Muscle layer of duodenum (tissue), 2 donors: Measurements from ENCODE around the gene TMEM259.
A peak's percentile ranks its signal among the peaks of the same experiment; 100 is the strongest.

Experiments used
- H3K27ac ChIP-seq: one replicate; pipeline ENCODE4 v1.7.0; 2013; ENCODE audit warnings: mild to moderate bottlenecking, low read length
- H3K27me3 ChIP-seq: one replicate; pipeline ENCODE4 v1.7.0; 2013; ENCODE audit warnings: low read depth, mild to moderate bottlenecking, control low read depth, low read length
- H3K36me3 ChIP-seq, 2 donors: one replicate each; pipeline ENCODE4 v1.7.0; 2013; ENCODE audit warnings: low read length in 2 of 2, control low read depth in 1 of 2, mild to moderate bottlenecking in 1 of 2; ENCODE audit not compliant: insufficient read depth in 2 of 2, control insufficient read depth in 1 of 2
- H3K4me1 ChIP-seq, 2 donors: one replicate each; pipeline ENCODE4 v1.7.0; 2013; ENCODE audit warnings: low read length in 2 of 2, mild to moderate bottlenecking in 2 of 2, control low read depth in 1 of 2, moderate library complexity in 1 of 2; ENCODE audit not compliant: insufficient read depth in 2 of 2, control insufficient read depth in 1 of 2
- H3K4me3 ChIP-seq, 2 donors: one replicate each; pipeline ENCODE4 v1.7.0; 2013; ENCODE audit warnings: low read length in 2 of 2, low read depth in 1 of 2, mild to moderate bottlenecking in 1 of 2
- H3K9me3 ChIP-seq, 2 donors: one replicate each; pipeline ENCODE4 v1.7.0; 2013; ENCODE audit warnings: low read length in 2 of 2, control low read depth in 1 of 2, mild to moderate bottlenecking in 1 of 2; ENCODE audit not compliant: control insufficient read depth in 1 of 2
- donor health status: healthy.

TMEM259 gene

GRCh38 chr19:986083-986482, 34.8 kb downstream of the TMEM259 start:
- peaks cover 0 to 24% of the 10 kb centered on the region in 2 donors for H3K4me1 ChIP-seq
- no peaks in the 10 kb centered on the region for H3K9me3 ChIP-seq
- no peak overlapping the region for H3K4me3 ChIP-seq
- H3K27ac ChIP-seq, result no peak overlapping the region
- H3K36me3 ChIP-seq, result peaks cover 4 to 41% of the 10 kb centered on the region in 2 donors
- H3K27me3 ChIP-seq, result no peaks in the 10 kb centered on the region

DNA sequence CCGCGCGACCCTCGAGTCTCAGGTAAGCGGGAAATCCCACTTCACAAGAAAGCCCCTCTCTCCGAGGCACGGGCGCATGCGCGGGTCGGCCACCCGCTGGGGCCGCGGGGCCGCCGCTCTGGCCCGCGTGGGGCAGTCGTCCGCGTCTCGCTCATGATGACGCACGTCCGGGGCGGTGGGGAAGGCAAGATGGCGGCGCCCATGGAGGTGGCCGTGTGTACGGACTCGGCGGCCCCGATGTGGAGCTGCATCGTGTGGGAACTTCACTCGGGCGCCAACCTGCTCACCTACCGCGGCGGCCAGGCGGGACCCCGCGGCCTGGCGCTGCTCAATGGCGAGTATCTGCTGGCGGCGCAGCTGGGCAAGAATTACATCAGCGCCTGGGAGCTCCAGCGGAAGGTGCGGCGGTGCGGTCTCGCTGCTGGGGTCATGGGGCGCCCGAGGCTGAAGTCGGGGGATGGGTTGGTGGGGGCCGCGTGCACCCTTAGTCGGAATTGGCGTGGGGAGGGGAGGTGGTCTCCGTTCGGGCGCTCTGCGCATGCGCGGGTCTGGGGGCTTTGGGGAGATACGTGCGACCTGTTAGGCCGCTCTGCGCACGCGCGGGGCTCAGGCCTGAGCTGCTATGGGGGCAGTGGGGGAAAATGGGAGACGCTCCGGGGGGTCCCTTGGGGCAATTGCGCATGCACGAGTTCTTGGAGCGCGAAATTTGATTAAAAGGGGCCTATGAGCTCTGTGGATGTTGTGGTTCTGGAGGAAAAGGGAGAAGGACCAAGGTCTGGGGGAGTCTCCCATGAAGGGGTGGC, 36.6 kb downstream of the TMEM259 start, which contains the start of gene WDR18:
TSS of gene WDR18 (plus strand) at position 181 of the 803 bp plus-strand sequence. CDS start at position 190, 9 bp downstream.
- Histone ChIP-seq H3K36me3 (peaks cover 4 to 25% of the 10 kb centered on the region in 2 donors), H3K4me1 (peaks cover 0 to 24% of the 10 kb centered on the region in 2 donors)

DNA sequence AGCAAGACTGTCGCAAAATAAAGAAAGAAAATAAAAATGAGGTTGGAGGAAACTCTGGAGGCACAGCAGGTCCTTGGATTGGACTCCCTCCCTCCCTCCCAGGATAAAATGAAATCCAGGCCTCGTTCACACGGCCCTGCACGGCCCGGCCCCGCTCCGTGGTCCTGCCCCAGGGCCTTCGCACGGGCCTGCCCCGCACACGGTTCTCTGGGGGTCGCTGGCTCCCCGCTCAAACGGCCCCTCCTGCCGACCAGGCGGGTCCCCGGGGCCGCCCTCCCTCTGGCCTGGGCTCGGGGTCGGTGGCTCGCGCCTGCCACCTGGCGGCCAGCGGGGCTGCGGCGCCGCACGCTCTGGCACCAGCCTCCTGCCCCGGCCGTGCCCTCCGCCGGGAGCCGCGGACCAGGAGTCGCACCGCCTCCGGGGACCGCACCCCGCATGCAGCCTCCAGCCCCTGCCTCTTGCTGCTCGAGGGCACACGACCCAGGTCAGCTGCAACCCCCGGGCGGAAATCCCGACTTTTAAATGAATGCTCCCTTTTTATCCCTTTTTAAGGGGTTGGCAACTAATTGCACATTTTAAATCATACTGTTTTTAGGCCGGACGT, 38.3 kb downstream of the TMEM259 start:
- Histone ChIP-seq H3K4me1 (peaks cover 0 to 24% of the 10 kb centered on the region in 2 donors), H3K4me3 (peak overlapping the region in 1 of 2 donors; percentile 47), H3K9me3 (no peaks in the 10 kb centered on the region), H3K27me3 (no peaks in the 10 kb centered on the region), H3K27ac (no peak overlapping the region), H3K36me3 (peaks cover 0 to 19% of the 10 kb centered on the region in 2 donors)

More for the DNA sequence above, 36.6 kb downstream of the TMEM259 start, which contains the start of gene WDR18:
- Histone ChIP-seq H3K9me3 (no peaks in the 10 kb centered on the region), H3K4me3 (peak within 1 kb of the TSS; percentile 76 to 96), H3K27me3 (no peaks in the 10 kb centered on the region), H3K27ac (peak within 1 kb of the TSS; percentile 60)

DNA sequence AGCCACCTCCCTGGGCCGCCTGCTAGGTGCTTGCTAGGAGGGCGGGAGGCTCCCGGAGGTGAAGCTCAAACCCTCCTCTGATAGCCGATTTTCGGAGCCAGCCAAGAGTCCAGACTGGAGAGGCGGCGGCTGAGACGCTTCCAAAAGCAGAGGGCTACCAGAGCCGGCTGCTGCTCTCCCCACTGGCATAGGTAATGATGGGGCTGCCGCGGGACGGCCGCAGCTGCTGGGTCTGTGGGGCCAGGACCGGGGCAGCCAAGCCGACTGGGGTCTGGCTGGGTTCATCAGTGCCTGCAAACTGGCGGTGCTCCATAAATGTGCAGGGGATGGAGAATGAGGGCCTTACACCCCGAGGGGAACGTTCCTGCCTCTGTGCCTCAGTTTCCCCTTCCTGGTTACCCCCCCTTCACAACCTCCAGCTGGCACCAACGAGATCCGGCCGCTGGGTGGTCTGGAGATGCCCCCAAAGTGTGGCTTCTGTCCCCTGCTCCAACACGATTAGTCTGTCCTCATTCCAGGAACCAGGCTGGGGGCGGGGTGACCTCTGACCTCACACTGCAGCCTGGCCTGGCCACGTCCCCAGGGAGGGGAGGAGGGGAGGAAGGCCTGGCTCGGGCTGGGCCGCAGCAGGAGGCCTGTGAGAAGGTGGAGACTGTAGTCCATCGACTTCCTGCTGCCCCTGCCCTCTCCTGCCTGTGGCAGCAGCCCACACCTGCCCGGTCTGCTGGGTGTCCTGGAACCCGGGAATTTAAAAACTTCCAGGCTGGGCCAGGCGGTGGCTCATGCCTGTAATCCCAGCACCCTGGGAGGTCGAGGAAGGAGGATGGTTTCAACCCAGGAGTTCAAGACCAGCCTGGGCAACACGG, 40.6 kb downstream of the TMEM259 start:
- H3K9me3 ChIP-seq, result no peaks in the 10 kb centered on the region
- no peaks in the 10 kb centered on the region for H3K27me3 ChIP-seq
- H3K36me3 ChIP-seq, result no peaks in the 10 kb centered on the region
- H3K4me3 ChIP-seq, result no peak overlapping the region
- H3K27ac ChIP-seq, result no peak overlapping the region
- peaks cover 0 to 21% of the 10 kb centered on the region in 2 donors for H3K4me1 ChIP-seq

DNA sequence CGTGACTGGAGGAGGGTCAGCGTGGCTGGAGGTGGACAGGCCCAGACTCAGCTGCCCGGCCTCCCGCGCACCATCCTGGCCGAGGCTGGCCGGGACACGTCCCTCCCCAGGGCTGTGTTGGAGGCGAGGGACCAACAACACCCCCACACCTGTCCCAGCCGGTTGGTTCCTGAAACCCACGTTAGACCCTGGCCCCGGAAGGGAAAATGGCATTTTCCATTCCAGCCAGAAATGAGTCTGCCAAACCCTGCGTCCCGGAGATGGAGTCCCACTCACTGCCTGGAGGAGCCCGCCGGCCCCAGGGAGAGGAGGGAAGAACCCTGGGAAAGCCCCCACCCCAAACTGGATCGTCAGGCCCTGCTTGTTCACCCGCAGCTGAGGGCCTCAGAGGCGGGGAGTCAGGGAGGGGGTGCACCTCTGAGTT, 41.6 kb downstream of the TMEM259 start:
- no peaks in the 10 kb centered on the region for H3K36me3 ChIP-seq
- H3K4me3 ChIP-seq, result no peak overlapping the region
- no peak overlapping the region for H3K27ac ChIP-seq
- H3K27me3 ChIP-seq, result no peaks in the 10 kb centered on the region
- H3K9me3 ChIP-seq, result no peaks in the 10 kb centered on the region
- peaks cover 0 to 12% of the 10 kb centered on the region in 2 donors for H3K4me1 ChIP-seq

DNA sequence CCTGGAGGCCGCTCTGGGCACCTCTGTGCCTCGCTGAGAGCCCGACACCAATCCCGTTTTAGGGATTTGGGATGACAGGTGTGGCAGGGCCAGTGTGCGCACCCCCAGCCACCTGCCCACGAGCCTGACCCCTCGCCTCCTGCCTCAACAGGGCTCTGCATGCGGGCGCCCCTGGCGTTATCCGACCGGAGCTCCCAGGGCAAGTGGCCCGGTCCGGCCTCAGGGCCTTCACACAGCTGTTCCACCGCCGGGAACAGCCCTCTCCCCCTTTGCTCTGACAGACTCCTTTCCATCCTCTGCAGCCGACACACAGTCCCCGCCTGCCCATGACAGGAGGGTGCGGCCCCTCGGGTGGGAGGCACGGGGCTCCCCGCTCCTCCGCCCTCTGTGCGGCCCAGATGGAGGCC, 43.9 kb downstream of the TMEM259 start:
- Histone ChIP-seq H3K27me3 (no peaks in the 10 kb centered on the region), H3K9me3 (no peaks in the 10 kb centered on the region), H3K36me3 (no peaks in the 10 kb centered on the region), H3K4me3 (no peak overlapping the region), H3K27ac (no peak overlapping the region), H3K4me1 (no peaks in the 10 kb centered on the region)

- H3K27me3 ChIP-seq, result no peaks in the 10 kb centered on the region
- H3K36me3 ChIP-seq, result peaks cover 0 to 5% of the 10 kb centered on the region in 2 donors
- no peaks in the 10 kb centered on the region for H3K9me3 ChIP-seq
- no peaks in the 10 kb centered on the region for H3K4me1 ChIP-seq
- H3K27ac ChIP-seq, result no peak overlapping the region
- H3K4me3 ChIP-seq, result no peak overlapping the region
Measured at GRCh38 chr19:976476-976875, 44.4 kb downstream of the TMEM259 start.

- H3K4me1 ChIP-seq, result no peaks in the 10 kb centered on the region
- H3K27ac ChIP-seq, result no peak overlapping the region
- no peaks in the 10 kb centered on the region for H3K27me3 ChIP-seq
- H3K36me3 ChIP-seq, result peaks cover 6 to 15% of the 10 kb centered on the region in 2 donors
- H3K4me3 ChIP-seq, result no peak overlapping the region
- peaks cover 0 to 7% of the 10 kb centered on the region in 2 donors for H3K9me3 ChIP-seq
Measured at GRCh38 chr19:974564-975257, 46.2 kb downstream of the TMEM259 start.

DNA sequence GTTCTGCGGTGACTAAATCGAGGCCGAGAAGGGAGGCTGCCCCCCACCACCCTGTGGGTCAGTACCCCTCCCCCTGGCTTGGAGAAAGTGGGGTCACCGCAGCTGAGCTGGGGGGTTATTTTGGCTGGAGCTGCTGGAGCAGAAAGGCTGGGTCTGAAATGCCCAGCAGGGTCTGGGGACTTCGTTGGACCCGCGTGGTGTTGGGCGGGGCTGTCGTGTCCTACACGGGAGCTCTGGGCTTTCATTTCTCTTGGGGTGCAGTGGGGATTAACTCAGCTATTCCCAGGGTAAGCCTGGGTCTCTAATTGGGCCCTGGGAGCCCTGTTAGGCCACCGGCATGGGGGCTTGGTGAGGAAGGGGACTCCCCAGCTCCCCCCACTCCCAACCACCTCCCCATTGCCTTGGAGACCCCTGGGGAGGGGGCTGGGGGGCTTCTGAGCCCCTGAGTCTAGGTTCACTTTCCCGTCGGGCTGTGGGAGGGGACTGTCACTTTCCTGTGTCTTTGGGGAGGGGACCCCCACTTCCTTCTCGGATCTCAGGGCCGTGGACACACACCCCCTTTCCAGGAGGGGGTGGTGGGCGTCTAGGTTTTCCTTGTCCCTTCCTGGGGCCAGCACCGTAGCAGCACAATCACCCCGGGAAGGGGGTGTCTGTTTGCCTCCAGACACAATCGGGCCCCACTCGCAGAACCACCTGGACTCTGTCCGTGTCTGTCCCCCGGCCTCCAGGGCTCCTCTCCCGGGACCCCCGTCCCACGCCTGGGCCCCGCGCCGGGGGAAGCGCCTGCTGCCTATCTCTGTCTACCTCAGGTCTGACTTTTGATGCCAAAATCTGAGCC, 47.0 kb downstream of the TMEM259 start:
- peaks cover 0 to 7% of the 10 kb centered on the region in 2 donors for H3K9me3 ChIP-seq
- no peaks in the 10 kb centered on the region for H3K27me3 ChIP-seq
- H3K36me3 ChIP-seq, result peaks cover 6 to 18% of the 10 kb centered on the region in 2 donors
- no peak overlapping the region for H3K27ac ChIP-seq
- H3K4me1 ChIP-seq, result no peaks in the 10 kb centered on the region
- H3K4me3 ChIP-seq, result no peak overlapping the region

DNA sequence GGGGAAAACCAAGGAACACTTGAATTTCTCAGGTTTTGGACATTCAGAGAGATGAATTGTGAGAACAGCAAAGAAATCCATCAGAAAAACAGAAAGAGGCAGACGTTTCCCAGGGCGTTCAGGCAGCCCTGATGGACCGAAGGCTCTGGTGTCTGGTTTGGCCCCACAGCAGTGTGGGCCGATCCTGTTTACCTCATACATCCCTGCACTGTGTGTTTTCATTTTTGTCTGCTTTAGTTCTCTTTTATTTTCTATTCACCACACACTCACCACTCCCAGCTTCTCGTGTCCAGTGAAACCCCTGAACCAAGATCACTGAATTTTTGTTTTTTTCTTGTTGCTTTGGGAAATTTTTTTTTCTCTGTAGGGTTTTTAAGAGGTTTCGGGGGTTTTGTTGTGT, 48.6 kb downstream of the TMEM259 start:
- Histone ChIP-seq H3K4me1 (no peaks in the 10 kb centered on the region), H3K27me3 (no peaks in the 10 kb centered on the region), H3K36me3 (peaks cover 6 to 27% of the 10 kb centered on the region in 2 donors), H3K9me3 (peaks cover 0 to 7% of the 10 kb centered on the region in 2 donors), H3K27ac (no peak overlapping the region), H3K4me3 (no peak overlapping the region)
